HepG2 (cell line): ENCODE measurements around the gene MBD4. TPM values are rescaled to one million over a fixed set of nuclear protein-coding genes. Genes with fewer than 3 reads are reported as not detected.
A peak's percentile ranks its signal among the peaks of the same experiment; 100 is the strongest.

Experiments
- ATAC-seq: fragments of 200-7000 bp; cut with Tn5 transposase; 3 replicates; pipeline ENCODE4 v1.9.1; 2020; ENCODE audit warnings: mild to moderate bottlenecking, moderate library complexity
- BruUV-seq: library from RNA; stranded (reverse); fragments of 400-500 nt; replicated peaks from 2 replicates; lab custom pipeline; 2021; lab: Mats Ljungman, UMichigan
- CTCF ChIA-PET: fragments of 300-600 bp; formaldehyde crosslinking; extraction: SDS; loops from one replicate; lab custom pipeline; 2021; ENCODE audit warnings: low total read pairs, inconsistent platforms, low intra/inter-chr PET ratio; lab: Yijun Ruan, JAX
- POLR2A ChIA-PET: fragments of 350-600 bp; sonication (Branson Sonifier 250); formaldehyde crosslinking; loops from one replicate; lab custom pipeline; 2020; ENCODE audit warnings: antibody characterized with exemption, inconsistent platforms; lab: Yijun Ruan, JAX
- DNase-seq: peaks from one replicate; pipeline ENCODE4 v3.0.0-alpha.2; 2015; ENCODE audit warnings: low spot score
- FAIRE-seq: peaks from 3 replicates; lab custom pipeline; 2011; peaks lifted over from hg19 to GRCh38; lab: Jason Lieb, UNC
- H2AFZ ChIP-seq: one replicate; pipeline ENCODE4 v1.6.1; 2011; ENCODE audit warnings: low read length, inconsistent platforms
- H3K27ac ChIP-seq: fragments of 300-600 bp; 3 replicates; pipeline ENCODE4 v1.8.0; 2011; ENCODE audit warnings: mixed run types, mild to moderate bottlenecking, mixed read lengths, low read length, inconsistent platforms; ENCODE audit not compliant: insufficient read depth; ENCODE audit errors: extremely low read length
- H3K27me3 ChIP-seq, 2 experiments: fragments of 200-600 bp in 1 of 2; 2 replicates in 1 of 2; 3 replicates in 1 of 2; pipeline versions ENCODE4 v1.6.0 to v1.8.0; 2011; ENCODE audit warnings: low read length in 2 of 2, mild to moderate bottlenecking in 2 of 2, moderate library complexity in 2 of 2, inconsistent platforms in 1 of 2; ENCODE audit not compliant: insufficient read depth in 2 of 2, control insufficient read depth in 1 of 2
- H3K36me3 ChIP-seq, 2 experiments: fragments of 200-600 bp in 1 of 2; replicated peaks in 1 of 2; 2 replicates in 1 of 2; 3 replicates in 1 of 2; pipeline versions ENCODE4 v1.5.1 to v1.8.0; 2011; ENCODE audit warnings: low read length in 2 of 2, inconsistent platforms in 1 of 2; ENCODE audit not compliant: insufficient read depth in 2 of 2, control insufficient read depth in 1 of 2
- H3K4me1 ChIP-seq: 2 replicates; pipeline ENCODE4 v1.5.1; 2012; ENCODE audit warnings: low read length, inconsistent platforms; ENCODE audit not compliant: insufficient read depth
- H3K4me2 ChIP-seq: 2 replicates; pipeline ENCODE4 v1.6.0; 2011; ENCODE audit warnings: low read depth, low read length, inconsistent platforms
- H3K4me3 ChIP-seq, 3 experiments: fragments of 200-600 bp in 1 of 3; sonication (generic), shearing (Covaris generic) in 1 of 3; replicated peaks in 1 of 3; 2 replicates each; pipeline ENCODE4 v1.5.1; 2011 to 2016; ENCODE audit warnings: low read length in 3 of 3, inconsistent platforms in 2 of 3, low read depth in 2 of 3, mild to moderate bottlenecking in 2 of 3, control low read depth in 1 of 3, mixed read lengths in 1 of 3; ENCODE audit not compliant: insufficient read depth in 1 of 3
- H3K79me2 ChIP-seq: one replicate; pipeline ENCODE4 v1.6.1; 2011; ENCODE audit warnings: low read length, inconsistent platforms; ENCODE audit not compliant: insufficient read depth
- H3K9ac ChIP-seq: 2 replicates; pipeline ENCODE4 v1.6.0; 2011; ENCODE audit warnings: mild to moderate bottlenecking, low read depth, low read length, inconsistent platforms; ENCODE audit not compliant: insufficient read depth
- H3K9me3 ChIP-seq: 2 replicates; pipeline ENCODE4 v1.5.1; 2012; ENCODE audit warnings: mild to moderate bottlenecking, low read length
- H4K20me1 ChIP-seq: 2 replicates; pipeline ENCODE4 v1.6.0; 2011; ENCODE audit warnings: inconsistent platforms, mild to moderate bottlenecking, low read length, moderate library complexity; ENCODE audit not compliant: insufficient read depth
- BRD4 ChIP-seq: sonication (generic); formaldehyde crosslinking; IDR thresholded peaks from 2 replicates; pipeline ENCODE4 v1.4.0; 2020; ENCODE audit warnings: missing genetic modification reagents
- CREBL2 ChIP-seq: sonication (generic); formaldehyde crosslinking; IDR thresholded peaks from 2 replicates; pipeline ENCODE4 v1.8.1; 2023; ENCODE audit warnings: missing genetic modification reagents, mild to moderate bottlenecking, borderline replicate concordance
- ELF1 ChIP-seq: sonication (generic); formaldehyde crosslinking; IDR thresholded peaks from 2 replicates; pipeline ENCODE4 v1.4.0; 2020; ENCODE audit warnings: missing genetic modification reagents
- MTA3 ChIP-seq: sonication (generic); formaldehyde crosslinking; IDR thresholded peaks from 2 replicates; pipeline ENCODE4 v1.4.0; 2020; ENCODE audit warnings: missing genetic modification reagents
- NR3C1 ChIP-seq: sonication (generic); formaldehyde crosslinking; IDR thresholded peaks from 2 replicates; pipeline ENCODE4 v1.4.0; 2020; ENCODE audit warnings: missing genetic modification reagents
- RFX3 ChIP-seq: IDR thresholded peaks from 2 replicates; pipeline ENCODE4 v1.6.1; 2016; ENCODE audit warnings: missing biosample characterization, missing genetic modification reagents
- ZFP36 ChIP-seq: fragments of 150-350 bp; IDR thresholded peaks from 2 replicates; pipeline ENCODE4 v1.6.1; 2018; ENCODE audit warnings: borderline replicate concordance, low read length, low read depth; ENCODE audit not compliant: partially characterized antibody
- ZNF329 ChIP-seq: sonication (generic); formaldehyde crosslinking; IDR thresholded peaks from 2 replicates; pipeline ENCODE4 v1.9.0; 2021; ENCODE audit warnings: low read depth, mild to moderate bottlenecking, missing genetic modification reagents
- ZNF333 ChIP-seq: sonication (generic); formaldehyde crosslinking; IDR thresholded peaks from 2 replicates; pipeline ENCODE4 v1.4.0; 2020; ENCODE audit warnings: mild to moderate bottlenecking, missing genetic modification reagents, borderline replicate concordance
- ZNF451 ChIP-seq: sonication (generic); formaldehyde crosslinking; IDR thresholded peaks from 2 replicates; pipeline ENCODE4 v1.5.0; 2020; ENCODE audit warnings: mild to moderate bottlenecking, missing genetic modification reagents
- ZNF629 ChIP-seq: sonication (generic); formaldehyde crosslinking; conservative IDR thresholded peaks from 2 replicates; pipeline ENCODE4 v1.5.0; 2020; ENCODE audit warnings: missing genetic modification reagents
- ZNF766 ChIP-seq: sonication (generic); formaldehyde crosslinking; IDR thresholded peaks from 2 replicates; pipeline ENCODE4 v1.5.0; 2020; ENCODE audit warnings: missing genetic modification reagents, borderline replicate concordance
- ZSCAN20 ChIP-seq: sonication (generic); formaldehyde crosslinking; IDR thresholded peaks from 2 replicates; pipeline ENCODE4 v1.4.0; 2020; ENCODE audit warnings: missing genetic modification reagents, mild to moderate bottlenecking, borderline replicate concordance
- WGBS: methylation state at CpG from one replicate; pipeline ENCODE4 v1.1.6; 2017; ENCODE audit warnings: low lambda C conversion rate; 5-methylcytosine and 5-hydroxymethylcytosine counted together
- in situ Hi-C: cut with HindIII; loops from 2 replicates; pipeline ENCODE4 v1.10.0; 2017; ENCODE audit warnings: low pct_unique_long_range_greater_than_20kb; ENCODE audit not compliant: extremely low pct_ligation_motif_present
- intact Hi-C: fragments of 100-400 bp; cut with micrococcal nuclease; formaldehyde crosslinking; loops from one replicate; pipeline ENCODE4 v1.10.0; 2022; ENCODE audit not compliant: unreplicated experiment
- polyA plus RNA-seq, 8 experiments: library from polyadenylated mRNA; depleted of rRNA in 3 of 8; stranded (reverse) in 7 of 8; unstranded in 1 of 8; fragments of >200 nt; fragmentation: Illumina TruSeq in 4 of 8; extraction: Trizol in 4 of 8; gene quantifications; 2 replicates each; pipeline versions ENCODE4 v1.2.1 to v1.2.3, GENCODE V29; 2011 to 2016; ENCODE audit warnings: low read depth in 4 of 8, missing spikeins in 1 of 8, mixed read lengths in 1 of 8; ENCODE audit not compliant: insufficient read depth in 1 of 8
- total RNA-seq, 5 experiments: library from RNA; depleted of rRNA; stranded (reverse); fragments of >200 nt; fragmentation: Illumina TruSeq; extraction: Trizol; gene quantifications; 2 replicates each; pipeline ENCODE4 v1.2.3, GENCODE V29; 2016; ENCODE audit warnings: low read depth in 1 of 5
- TF ChIP-seq, protein P1 (sequence below): sonication (generic); formaldehyde crosslinking; IDR thresholded peaks from 2 replicates; pipeline ENCODE4 v1.4.0; 2020; ENCODE audit warnings: mild to moderate bottlenecking, low read depth, missing genetic modification reagents
- TF ChIP-seq, protein P2 (sequence below): sonication (generic); formaldehyde crosslinking; IDR thresholded peaks from 2 replicates; pipeline ENCODE4 v1.4.0; 2020; ENCODE audit warnings: missing genetic modification reagents, mild to moderate bottlenecking, borderline replicate concordance

The MBD4 gene
- total and polyA plus RNA-seq, 2 of the 13 experiments (the other 11 are each of a cell fraction or from before 2014, with no cell fraction given), result 14.9 to 25.3 TPM

GRCh38 chr3:129439226-129439816 is 427 bp downstream of the MBD4 start (continued):
- TF ChIP-seq ZNF766 (CRISPR knock-in tag), result peak; percentile 17; the same call in 1 of the 2 replicates
- TF ChIP-seq ZSCAN20 (CRISPR knock-in tag), result no peak
- TF ChIP-seq ZNF329 (CRISPR knock-in tag), result 0 out of 2 replicates have a peak, but pooled peaks have one; percentile 16
- peak; percentile 97 for TF ChIP-seq ZNF629 (CRISPR knock-in tag)
- TF ChIP-seq, protein P1, sequence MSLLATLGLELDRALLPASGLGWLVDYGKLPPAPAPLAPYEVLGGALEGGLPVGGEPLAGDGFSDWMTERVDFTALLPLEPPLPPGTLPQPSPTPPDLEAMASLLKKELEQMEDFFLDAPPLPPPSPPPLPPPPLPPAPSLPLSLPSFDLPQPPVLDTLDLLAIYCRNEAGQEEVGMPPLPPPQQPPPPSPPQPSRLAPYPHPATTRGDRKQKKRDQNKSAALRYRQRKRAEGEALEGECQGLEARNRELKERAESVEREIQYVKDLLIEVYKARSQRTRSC (CRISPR knock-in tag), result 0 out of 2 replicates have a peak, but pooled peaks have one; percentile 32
- 0 out of 2 replicates have a peak, but pooled peaks have one; percentile 13 for TF ChIP-seq ZNF451 (CRISPR knock-in tag)
- no peak for TF ChIP-seq CREBL2 (CRISPR knock-in tag)

- ChIA-PET POLR2A (no interaction called here), CTCF (no interaction called here)
- peaks cover 10 to 47% of the 10 kb centered on the region in 2 experiments for H3K36me3 ChIP-seq
- H3K4me2 ChIP-seq, result no peak overlapping the region
- no peak overlapping the region for H3K27ac ChIP-seq
- no peaks in the 10 kb centered on the region; a peak in 1 of 5 replicates for H3K27me3 ChIP-seq
- H2AFZ ChIP-seq, result no peak overlapping the region
- no peak overlapping the region for H3K9ac ChIP-seq
- H3K4me1 ChIP-seq, result peaks cover 55% of the 10 kb centered on the region
- peaks cover 22% of the 10 kb centered on the region for H3K79me2 ChIP-seq
- ATAC-seq (no peak), FAIRE-seq (no peak), DNase-seq (no peak)
- BruUV-seq, result no TSS peak
- WGBS, result 96% methylated on average over 1 of the region's 1 CpG
- intact Hi-C loops, result no loop called here
- no peak overlapping the region for H3K4me3 ChIP-seq
- in situ Hi-C loops, result no loop called here
- H4K20me1 ChIP-seq, result no peaks in the 10 kb centered on the region
- no peaks in the 10 kb centered on the region for H3K9me3 ChIP-seq
- TF ChIP-seq ZNF333 (CRISPR knock-in tag), result no peak
- TF ChIP-seq ZFP36, result no peak
- no peak for TF ChIP-seq MTA3
- TF ChIP-seq RFX3 (CRISPR knock-in tag), result no peak
- TF ChIP-seq BRD4 (CRISPR knock-in tag), result no peak
- TF ChIP-seq ELF1 (CRISPR knock-in tag), result no peak
- TF ChIP-seq, protein P2, sequence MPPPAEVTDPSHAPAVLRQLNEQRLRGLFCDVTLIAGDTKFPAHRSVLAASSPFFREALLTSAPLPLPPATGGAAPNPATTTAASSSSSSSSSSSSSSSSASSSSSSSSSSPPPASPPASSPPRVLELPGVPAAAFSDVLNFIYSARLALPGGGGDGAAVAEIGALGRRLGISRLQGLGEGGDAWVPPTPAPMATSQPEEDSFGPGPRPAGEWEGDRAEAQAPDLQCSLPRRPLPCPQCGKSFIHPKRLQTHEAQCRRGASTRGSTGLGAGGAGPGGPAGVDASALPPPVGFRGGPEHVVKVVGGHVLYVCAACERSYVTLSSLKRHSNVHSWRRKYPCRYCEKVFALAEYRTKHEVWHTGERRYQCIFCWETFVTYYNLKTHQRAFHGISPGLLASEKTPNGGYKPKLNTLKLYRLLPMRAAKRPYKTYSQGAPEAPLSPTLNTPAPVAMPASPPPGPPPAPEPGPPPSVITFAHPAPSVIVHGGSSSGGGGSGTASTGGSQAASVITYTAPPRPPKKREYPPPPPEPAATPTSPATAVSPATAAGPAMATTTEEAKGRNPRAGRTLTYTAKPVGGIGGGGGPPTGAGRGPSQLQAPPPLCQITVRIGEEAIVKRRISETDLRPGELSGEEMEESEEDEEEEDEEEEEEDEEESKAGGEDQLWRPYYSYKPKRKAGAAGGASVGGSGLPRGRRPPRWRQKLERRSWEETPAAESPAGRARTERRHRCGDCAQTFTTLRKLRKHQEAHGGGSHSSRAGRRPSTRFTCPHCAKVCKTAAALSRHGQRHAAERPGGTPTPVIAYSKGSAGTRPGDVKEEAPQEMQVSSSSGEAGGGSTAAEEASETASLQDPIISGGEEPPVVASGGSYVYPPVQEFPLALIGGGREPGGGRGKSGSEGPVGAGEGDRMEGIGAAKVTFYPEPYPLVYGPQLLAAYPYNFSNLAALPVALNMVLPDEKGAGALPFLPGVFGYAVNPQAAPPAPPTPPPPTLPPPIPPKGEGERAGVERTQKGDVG (CRISPR knock-in tag), result no peak
- TF ChIP-seq NR3C1 (CRISPR knock-in tag), result no peak
These were observed 4.4 kb downstream of the MBD4 start for GRCh38 chr3:129435367-129435766.
